Measurements from ENCODE around the gene FAM20C. TPM values are rescaled to one million over a fixed set of nuclear protein-coding genes. Genes with fewer than 3 reads are reported as not detected.

Gene FAM20C
- total and polyA plus RNA-seq, 9 donors: 24.0 to 43.0 (median 37.2) TPM

DNA sequence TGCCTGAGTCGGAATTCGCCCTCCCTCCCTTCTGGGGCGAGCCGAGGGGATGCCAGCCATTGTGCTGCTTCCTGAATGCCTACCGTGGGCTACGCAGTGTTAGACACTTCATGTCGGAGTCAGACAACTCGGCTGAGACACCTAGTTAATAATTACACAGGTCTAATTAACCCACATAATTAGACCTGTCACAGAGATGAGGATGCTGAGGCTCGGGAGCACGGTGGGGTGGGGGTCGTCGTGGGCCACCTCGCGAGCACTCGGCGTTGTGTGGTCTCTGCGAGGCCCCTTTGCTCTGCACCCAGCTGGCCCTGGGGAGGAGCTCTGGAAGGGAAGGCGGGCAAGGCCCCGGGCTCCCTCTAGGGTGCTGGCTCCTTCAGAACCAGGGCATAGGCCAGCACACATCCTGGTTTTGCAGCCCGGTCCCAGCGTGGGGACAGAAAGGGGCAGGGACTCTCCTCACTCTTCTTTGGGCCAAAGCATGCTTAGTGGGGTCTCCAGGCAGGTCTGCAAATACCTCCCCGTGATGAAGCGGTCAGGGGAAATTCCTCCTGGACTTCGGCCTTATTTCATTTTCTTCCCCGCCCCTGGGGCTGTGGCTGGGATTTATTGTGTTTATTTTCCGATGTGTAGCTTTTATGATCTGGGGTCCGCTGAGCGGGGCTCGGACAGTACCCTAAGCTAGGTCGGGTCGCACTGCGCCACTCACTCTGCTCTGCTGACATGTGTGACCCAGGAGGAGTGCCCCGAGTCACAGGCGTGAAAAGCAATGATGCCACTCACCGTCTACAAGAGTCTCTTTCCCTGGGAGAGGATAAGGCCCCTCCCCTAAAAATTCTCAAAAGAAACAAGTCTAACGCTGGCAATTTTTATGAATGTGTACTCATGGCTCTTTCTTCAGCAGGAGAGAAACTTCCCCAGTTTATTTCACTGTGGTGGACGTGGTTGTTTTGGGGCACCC is 92.7 kb downstream of the FAM20C start:
- Histone ChIP-seq H3K4me3 (ENCODE audit: low read length) (no peak overlapping the region), H3K27ac (ENCODE audit: low read length) (no peak overlapping the region), H3K9me3 (replicated peaks; ENCODE audit: control insufficient read depth, low read depth, low read length) (no peaks in the 10 kb centered on the region), H3K4me1 (ENCODE audit: control insufficient read depth, insufficient read depth, low read length) (peaks cover 9% of the 10 kb centered on the region), H3K27me3 (ENCODE audit: control insufficient read depth, insufficient read depth, low read length) (peaks cover 53% of the 10 kb centered on the region), H3K36me3 (ENCODE audit: control insufficient read depth, insufficient read depth, low read length) (no peaks in the 10 kb centered on the region)
- DNase-seq: no peak
- 67% methylated on average over 34 of the region's 37 CpGs for WGBS (ENCODE audit: insufficient coverage)

DNA sequence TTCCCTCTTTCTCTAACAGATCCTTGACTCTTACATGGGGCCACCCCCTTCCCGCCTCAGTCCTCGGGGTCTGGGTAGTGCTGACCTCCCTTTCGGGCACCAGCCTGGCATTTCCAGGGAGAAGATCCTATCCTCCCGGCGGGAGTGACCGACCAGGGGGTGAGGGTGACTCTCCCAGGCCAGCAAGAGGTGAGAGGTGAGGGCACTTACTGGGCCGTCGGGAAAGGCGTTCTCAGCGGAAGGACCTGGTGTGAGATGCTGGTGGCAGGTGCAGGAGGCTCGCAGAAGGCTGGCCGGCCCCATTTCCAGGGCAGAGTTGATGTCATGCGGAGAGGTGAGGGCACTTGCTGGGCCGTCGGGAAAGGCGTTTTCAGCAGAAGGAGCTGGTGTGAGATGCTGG is 93.4 kb downstream of the FAM20C start:
- WGBS (ENCODE audit: insufficient coverage): 74% methylated on average over 16 of the region's 16 CpGs
- Histone ChIP-seq H3K27ac (ENCODE audit: low read length) (no peak overlapping the region), H3K9me3 (replicated peaks; ENCODE audit: control insufficient read depth, low read depth, low read length) (no peaks in the 10 kb centered on the region), H3K36me3 (ENCODE audit: control insufficient read depth, insufficient read depth, low read length) (no peaks in the 10 kb centered on the region), H3K4me1 (ENCODE audit: control insufficient read depth, insufficient read depth, low read length) (peaks cover 13% of the 10 kb centered on the region), H3K27me3 (ENCODE audit: control insufficient read depth, insufficient read depth, low read length) (peaks cover 57% of the 10 kb centered on the region), H3K4me3 (ENCODE audit: low read length) (no peak overlapping the region)
- DNase-seq: no peak

DNA sequence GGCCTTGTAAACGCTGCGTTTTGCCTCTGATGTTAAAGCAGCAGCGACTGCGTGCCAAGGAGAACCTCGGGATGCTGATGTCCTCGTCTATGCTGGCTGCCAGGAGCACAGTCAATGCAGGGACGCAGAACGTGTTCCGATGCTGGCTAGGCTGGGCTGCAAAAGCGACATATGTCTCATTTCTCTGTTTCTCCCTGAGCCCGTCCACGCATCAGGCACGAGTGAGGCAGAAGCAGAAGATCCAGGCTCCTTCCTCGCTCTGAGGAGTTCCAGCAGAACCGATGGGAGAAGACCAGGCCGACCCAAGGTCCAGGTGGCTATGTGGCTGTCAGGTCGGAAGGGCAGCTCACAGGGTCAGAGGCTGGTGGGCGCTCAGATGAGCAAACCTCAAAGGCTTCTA is 93.9 kb downstream of the FAM20C start:
- WGBS (ENCODE audit: insufficient coverage): 84% methylated on average over 14 of the region's 18 CpGs
- DNase-seq: no peak
- Histone ChIP-seq H3K4me3 (ENCODE audit: low read length) (no peak overlapping the region), H3K27ac (ENCODE audit: low read length) (no peak overlapping the region), H3K36me3 (ENCODE audit: control insufficient read depth, insufficient read depth, low read length) (no peaks in the 10 kb centered on the region), H3K27me3 (ENCODE audit: control insufficient read depth, insufficient read depth, low read length) (peaks cover 59% of the 10 kb centered on the region), H3K4me1 (ENCODE audit: control insufficient read depth, insufficient read depth, low read length) (peaks cover 13% of the 10 kb centered on the region), H3K9me3 (replicated peaks; ENCODE audit: control insufficient read depth, low read depth, low read length) (no peaks in the 10 kb centered on the region)

DNA sequence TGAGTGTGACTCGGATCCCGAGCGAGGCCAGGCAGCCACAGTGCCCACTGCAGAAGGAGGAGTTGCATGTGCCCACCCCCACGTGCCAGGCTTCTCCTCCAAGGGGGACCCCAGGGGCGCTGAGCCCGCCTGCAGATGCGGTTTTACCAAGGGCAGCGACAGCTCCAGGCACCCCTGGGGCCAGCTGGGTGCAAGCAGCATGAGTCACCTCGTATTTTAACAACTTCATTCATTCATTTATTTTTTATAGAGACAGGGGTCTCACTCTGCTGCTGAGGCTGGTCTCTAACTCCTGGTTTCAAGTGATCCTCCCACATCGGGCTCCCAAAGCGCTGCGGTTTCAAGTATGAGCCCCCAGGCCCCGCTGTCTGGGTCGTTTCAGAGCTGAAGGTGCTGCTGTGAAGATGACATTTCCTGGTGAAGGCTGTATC is 96.3 kb downstream of the FAM20C start:
- H3K27me3 ChIP-seq (ENCODE audit: control insufficient read depth, insufficient read depth, low read length): peaks cover 77% of the 10 kb centered on the region
- 54% methylated on average over 13 of the region's 14 CpGs for WGBS (ENCODE audit: insufficient coverage)

DNA sequence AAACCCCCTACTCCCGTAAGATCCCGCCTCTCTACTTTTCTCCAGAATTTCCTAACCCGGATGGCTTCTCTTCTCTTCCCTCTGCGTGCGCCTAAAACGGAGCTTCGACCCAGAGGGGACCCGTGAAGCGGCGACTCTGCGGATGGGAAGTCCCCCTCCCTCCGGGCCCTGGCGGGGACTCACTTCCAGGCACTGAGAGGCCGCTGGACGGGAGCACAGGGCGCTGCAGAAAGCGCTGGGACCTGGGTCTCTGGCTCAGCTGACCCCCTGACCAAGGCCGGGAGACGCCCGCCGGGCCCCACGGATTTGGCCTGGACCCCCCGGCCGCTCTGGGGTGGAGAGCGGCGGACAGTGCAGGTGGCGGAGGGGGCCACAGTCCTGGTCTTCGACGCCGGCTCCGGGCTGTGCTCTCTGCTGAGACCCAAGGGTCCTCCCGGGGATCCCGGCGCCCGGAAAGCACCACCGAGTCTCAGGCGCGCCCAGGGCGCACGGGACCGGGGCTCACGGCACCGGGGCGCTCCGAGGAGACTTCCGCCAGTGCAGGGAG is 96.9 kb downstream of the FAM20C start:
- H3K36me3 ChIP-seq (ENCODE audit: control insufficient read depth, insufficient read depth, low read length): no peaks in the 10 kb centered on the region
- no peaks in the 10 kb centered on the region for H3K9me3 ChIP-seq (replicated peaks; ENCODE audit: control insufficient read depth, low read depth, low read length)
- no peak for DNase-seq
- WGBS (ENCODE audit: insufficient coverage): 4% methylated on average over 43 of the region's 46 CpGs
- H3K4me3 ChIP-seq (ENCODE audit: low read length): no peak overlapping the region
- H3K27me3 ChIP-seq (ENCODE audit: control insufficient read depth, insufficient read depth, low read length): peaks cover 82% of the 10 kb centered on the region
- no peak overlapping the region for H3K27ac ChIP-seq (ENCODE audit: low read length)
- H3K4me1 ChIP-seq (ENCODE audit: control insufficient read depth, insufficient read depth, low read length): peaks cover 13% of the 10 kb centered on the region

More for the DNA sequence above, 96.3 kb downstream of the FAM20C start:
- peaks cover 13% of the 10 kb centered on the region for H3K4me1 ChIP-seq (ENCODE audit: control insufficient read depth, insufficient read depth, low read length)
- H3K4me3 ChIP-seq (ENCODE audit: low read length): no peak overlapping the region
- DNase-seq: no peak
- no peaks in the 10 kb centered on the region for H3K36me3 ChIP-seq (ENCODE audit: control insufficient read depth, insufficient read depth, low read length)
- H3K27ac ChIP-seq (ENCODE audit: low read length): no peak overlapping the region
- no peaks in the 10 kb centered on the region for H3K9me3 ChIP-seq (replicated peaks; ENCODE audit: control insufficient read depth, low read depth, low read length)

DNA sequence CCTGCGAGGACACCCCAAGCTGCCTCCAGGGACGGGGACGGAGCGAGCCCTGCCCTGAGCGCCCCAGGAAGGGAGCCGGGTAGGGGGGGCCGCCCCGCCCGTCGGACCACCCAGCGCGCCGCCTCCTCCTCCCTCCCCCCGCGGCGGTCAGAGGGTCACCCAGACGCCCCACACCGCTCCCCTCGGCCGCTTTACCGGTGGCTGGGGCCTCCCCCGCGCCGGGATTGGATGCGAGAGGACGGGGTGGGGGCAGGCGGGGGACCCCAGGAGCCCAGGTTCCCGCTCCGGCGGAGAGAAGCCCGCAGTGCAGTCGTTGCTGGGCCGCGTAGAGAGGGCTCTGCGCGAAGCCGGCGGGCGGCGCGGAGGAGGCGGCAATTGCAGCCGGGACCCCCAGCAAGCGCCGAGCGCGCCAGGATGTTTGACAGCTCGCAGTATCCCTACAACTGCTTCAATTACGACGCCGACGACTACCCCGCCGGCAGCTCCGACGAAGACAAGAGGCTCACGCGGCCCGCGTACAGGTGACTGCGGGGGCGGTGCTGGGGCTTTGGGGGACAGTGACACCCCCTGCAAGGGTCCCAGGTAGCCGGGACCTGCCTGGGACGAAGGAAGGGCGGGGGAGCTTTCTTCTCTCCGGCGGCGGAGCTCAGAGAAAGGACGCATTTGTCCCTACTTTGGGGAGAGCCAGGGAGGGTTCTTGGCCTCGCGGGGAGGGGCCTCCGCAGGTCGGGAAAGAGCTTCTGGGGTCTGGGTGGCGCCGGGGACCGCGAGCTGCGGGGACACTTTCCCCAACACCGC is 97.6 kb downstream of the FAM20C start, which contains the start of gene FOXL3:
Gene FOXL3, plus strand, starts transcription at position 415 of the 798 bp plus-strand sequence. Its CDS starts 0 bp downstream, at position 415.
- Histone ChIP-seq H3K27ac (ENCODE audit: low read length) (no peak within 1 kb of the TSS), H3K4me1 (ENCODE audit: control insufficient read depth, insufficient read depth, low read length) (peaks cover 13% of the 10 kb centered on the region), H3K27me3 (ENCODE audit: control insufficient read depth, insufficient read depth, low read length) (peaks cover 84% of the 10 kb centered on the region), H3K9me3 (replicated peaks; ENCODE audit: control insufficient read depth, low read depth, low read length) (no peaks in the 10 kb centered on the region), H3K4me3 (ENCODE audit: low read length) (no peak within 1 kb of the TSS), H3K36me3 (ENCODE audit: control insufficient read depth, insufficient read depth, low read length) (no peaks in the 10 kb centered on the region)
- WGBS (ENCODE audit: insufficient coverage): 2% methylated on average over 48 of the region's 79 CpGs
- no peak for DNase-seq

DNA sequence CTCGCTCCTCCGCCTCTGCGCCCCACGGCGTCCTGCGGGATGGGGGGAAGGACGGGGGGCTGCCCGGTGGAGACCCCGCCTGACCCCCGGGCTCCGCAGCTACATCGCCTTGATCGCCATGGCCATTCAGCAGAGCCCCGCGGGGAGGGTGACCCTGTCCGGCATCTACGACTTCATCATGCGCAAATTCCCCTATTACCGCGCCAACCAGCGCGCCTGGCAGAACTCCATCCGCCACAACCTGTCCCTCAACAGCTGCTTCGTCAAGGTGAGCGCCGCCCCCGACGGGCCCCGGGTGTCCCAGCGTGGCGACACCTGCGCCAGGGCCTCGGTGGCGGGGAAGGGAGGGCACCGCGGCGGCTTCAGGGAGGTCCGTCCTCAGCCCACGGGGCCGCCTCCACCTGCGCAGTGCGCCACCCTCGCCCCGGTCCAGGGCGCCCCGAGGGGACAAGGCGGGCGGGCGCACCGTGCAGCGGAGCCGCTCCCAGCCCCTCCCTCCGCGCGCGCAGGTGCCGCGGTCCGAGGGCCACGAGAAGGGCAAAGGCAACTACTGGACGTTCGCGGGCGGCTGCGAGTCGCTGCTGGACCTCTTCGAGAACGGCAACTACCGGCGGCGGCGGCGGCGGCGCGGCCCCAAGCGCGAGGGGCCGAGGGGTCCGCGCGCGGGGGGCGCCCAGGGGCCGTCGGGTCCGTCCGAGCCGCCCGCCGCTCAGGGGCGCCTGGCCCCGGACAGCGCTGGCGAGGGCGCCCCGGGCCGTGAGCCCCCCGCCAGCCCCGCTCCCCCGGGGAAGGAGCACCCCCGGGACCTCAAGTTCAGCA is 98.4 kb downstream of the FAM20C start:
- DNase-seq: no peak
- peaks cover 18% of the 10 kb centered on the region for H3K4me1 ChIP-seq (ENCODE audit: control insufficient read depth, insufficient read depth, low read length)
- no peaks in the 10 kb centered on the region for H3K9me3 ChIP-seq (replicated peaks; ENCODE audit: control insufficient read depth, low read depth, low read length)
- no peak overlapping the region for H3K27ac ChIP-seq (ENCODE audit: low read length)
- WGBS (ENCODE audit: insufficient coverage): 4% methylated on average over 101 of the region's 102 CpGs
- no peak overlapping the region for H3K4me3 ChIP-seq (ENCODE audit: low read length)
- H3K27me3 ChIP-seq (ENCODE audit: control insufficient read depth, insufficient read depth, low read length): peaks cover 78% of the 10 kb centered on the region
- no peaks in the 10 kb centered on the region for H3K36me3 ChIP-seq (ENCODE audit: control insufficient read depth, insufficient read depth, low read length)

DNA sequence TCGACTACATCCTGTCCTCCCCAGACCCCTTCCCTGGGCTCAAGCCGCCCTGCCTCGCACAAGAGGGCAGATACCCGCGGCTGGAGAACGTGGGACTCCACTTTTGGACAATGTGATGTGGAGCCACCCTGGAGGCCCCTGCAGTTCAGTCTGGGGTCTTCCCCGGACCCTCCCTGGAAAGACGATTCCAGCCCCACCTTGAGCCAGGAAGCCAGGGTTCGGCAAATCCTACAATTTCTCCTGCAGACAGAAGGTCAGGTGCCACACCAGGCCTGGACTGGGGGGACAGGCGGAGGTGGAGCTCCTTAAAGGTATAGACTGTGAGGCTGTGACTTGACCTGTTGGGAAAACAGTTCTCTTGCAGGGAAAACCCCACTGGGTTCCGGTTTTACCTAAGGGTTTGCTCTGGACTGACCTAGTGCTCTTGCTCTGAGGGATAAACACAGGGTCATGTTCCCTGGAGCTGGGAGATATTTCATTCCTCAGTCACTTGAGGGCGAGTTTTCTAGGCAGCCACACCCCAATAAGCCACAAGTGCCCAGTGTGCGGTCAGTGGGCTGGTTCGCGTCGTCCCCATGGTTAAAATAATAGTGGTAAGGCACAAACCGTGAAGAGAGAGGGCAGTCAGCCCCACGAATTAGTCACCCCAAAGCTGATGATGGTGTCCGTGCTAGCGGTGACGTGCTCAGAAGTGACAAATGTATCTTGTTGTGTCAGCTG is 99.2 kb downstream of the FAM20C start:
- H3K27me3 ChIP-seq (ENCODE audit: control insufficient read depth, insufficient read depth, low read length): peaks cover 71% of the 10 kb centered on the region
- H3K27ac ChIP-seq (ENCODE audit: low read length): no peak overlapping the region
- no peak overlapping the region for H3K4me3 ChIP-seq (ENCODE audit: low read length)

DNA sequence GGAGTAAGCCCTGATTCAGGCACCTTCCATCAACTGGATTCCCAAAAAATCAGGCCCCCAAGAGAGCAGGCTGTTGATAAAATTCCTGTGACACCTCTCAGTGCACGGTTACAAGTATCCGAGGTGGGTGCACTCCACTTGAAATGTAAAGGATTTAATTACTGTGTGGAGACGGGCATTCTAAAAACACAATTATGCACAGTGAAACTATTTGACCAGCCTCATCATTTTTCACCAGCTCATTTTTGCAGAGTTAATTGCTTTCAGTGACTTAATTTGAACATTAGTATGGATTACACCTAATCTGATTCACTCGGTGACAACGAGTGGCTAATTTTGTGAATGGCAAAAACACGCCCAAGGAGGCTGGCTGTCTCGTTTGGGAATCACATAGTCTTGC is 99.9 kb downstream of the FAM20C start:
- no peak overlapping the region for H3K4me3 ChIP-seq (ENCODE audit: low read length)
- no peaks in the 10 kb centered on the region for H3K36me3 ChIP-seq (ENCODE audit: control insufficient read depth, insufficient read depth, low read length)
- DNase-seq: no peak
- no peak overlapping the region for H3K27ac ChIP-seq (ENCODE audit: low read length)
- H3K9me3 ChIP-seq (replicated peaks; ENCODE audit: control insufficient read depth, low read depth, low read length): no peaks in the 10 kb centered on the region
- WGBS (ENCODE audit: insufficient coverage): 68% methylated on average over 4 of the region's 7 CpGs
- H3K27me3 ChIP-seq (ENCODE audit: control insufficient read depth, insufficient read depth, low read length): peaks cover 70% of the 10 kb centered on the region
- H3K4me1 ChIP-seq (ENCODE audit: control insufficient read depth, insufficient read depth, low read length): peaks cover 18% of the 10 kb centered on the region

More for the DNA sequence above, 99.2 kb downstream of the FAM20C start:
- 77% methylated on average over 13 of the region's 21 CpGs for WGBS (ENCODE audit: insufficient coverage)
- Histone ChIP-seq H3K36me3 (ENCODE audit: control insufficient read depth, insufficient read depth, low read length) (no peaks in the 10 kb centered on the region), H3K9me3 (replicated peaks; ENCODE audit: control insufficient read depth, low read depth, low read length) (no peaks in the 10 kb centered on the region), H3K4me1 (ENCODE audit: control insufficient read depth, insufficient read depth, low read length) (peaks cover 18% of the 10 kb centered on the region)
- no peak for DNase-seq

Data from muscle of leg (tissue), 11 donors.